ENCODE measurements around the gene RNASE7.

GRCh38 chr14:21018286-21018685 lies 23.9 kb upstream of the RNASE7 start:
- TF ChIP-seq CTCF (IDR thresholded peaks at IDR 0.05) (no peak), EP300 (IDR thresholded peaks at IDR 0.05) (no peak), POLR2A (IDR thresholded peaks at IDR 0.05) (no peak)

All from gastroesophageal sphincter (tissue), 3 donors.